Activated T-helper 1 cell treated with anti-CD3 and anti-CD28 coated beads, Interleukin-12 subunit alpha, Interleukin-12 subunit beta, Interleukin-2, Interleukin-4 antibody, amounts not matched to agents 30 ng/mL and 10 ng/mL and 1 ng/mL, durations not matched to agents 14 hours and 24 hours and 36 hours (primary cell): ENCODE results near the gene DSN1. TPM values are rescaled to one million over a fixed set of nuclear protein-coding genes. Genes with fewer than 3 reads are reported as not detected.

Experiments used
- DNase-seq: peaks from one replicate; pipeline ENCODE4 v3.0.0; 2021; ENCODE audit warnings: low spot score
- H3K27ac Mint-ChIP-seq: one replicate; pipeline ENCODE4 v1.8.0; 2021; ENCODE audit warnings: mild to moderate bottlenecking, mixed read lengths
- H3K27me3 Mint-ChIP-seq: one replicate; pipeline ENCODE4 v1.8.0; 2022; ENCODE audit warnings: mild to moderate bottlenecking, moderate library complexity, mixed read lengths; ENCODE audit not compliant: insufficient read depth
- H3K36me3 Mint-ChIP-seq: one replicate; pipeline ENCODE4 v1.8.0; 2021; ENCODE audit warnings: low read depth, mixed read lengths
- H3K4me1 Mint-ChIP-seq: one replicate; pipeline ENCODE4 v1.8.0; 2021; ENCODE audit warnings: low read depth, mixed read lengths
- H3K4me3 Mint-ChIP-seq: one replicate; pipeline ENCODE4 v1.8.0; 2021; ENCODE audit warnings: mild to moderate bottlenecking, moderate library complexity, mixed read lengths
- H3K9me3 Mint-ChIP-seq: one replicate; pipeline ENCODE4 v1.8.0; 2021; ENCODE audit warnings: mixed read lengths
- intact Hi-C: fragments of 100-400 bp; cut with micrococcal nuclease; formaldehyde crosslinking; loops from one replicate; pipeline ENCODE4 v1.15.1; 2024
- total RNA-seq: library from RNA; stranded (reverse); gene quantifications from 2 replicates; pipeline ENCODE4 v1.2.3, GENCODE V29; 2022

The DSN1 gene
- total RNA-seq, 1 donor from 2014 or later, result 23.2 TPM

GRCh38 chr20:36741072-36741471 is 32.5 kb downstream of the DSN1 start:
- no peak overlapping the region for H3K27ac Mint-ChIP-seq
- H3K27me3 Mint-ChIP-seq, result peaks cover 6% of the 10 kb centered on the region
- intact Hi-C loops, result no loop called here
- no peak overlapping the region for H3K4me3 Mint-ChIP-seq
- DNase-seq, result no peak
- no peaks in the 10 kb centered on the region for H3K9me3 Mint-ChIP-seq
- H3K36me3 Mint-ChIP-seq, result peaks cover 2% of the 10 kb centered on the region
- H3K4me1 Mint-ChIP-seq, result peaks cover 20% of the 10 kb centered on the region

GRCh38 chr20:36737183-36737499 is 36.4 kb downstream of the DSN1 start:
- intact Hi-C loops, result no loop called here
- DNase-seq, result no peak
- no peak overlapping the region for H3K4me3 Mint-ChIP-seq
- H3K27ac Mint-ChIP-seq, result no peak overlapping the region
- H3K27me3 Mint-ChIP-seq, result no peaks in the 10 kb centered on the region
- H3K36me3 Mint-ChIP-seq, result peaks cover 2% of the 10 kb centered on the region
- H3K9me3 Mint-ChIP-seq, result no peaks in the 10 kb centered on the region
- peaks cover 28% of the 10 kb centered on the region for H3K4me1 Mint-ChIP-seq

GRCh38 chr20:36736451-36737182 is 36.9 kb downstream of the DSN1 start:
- H3K4me3 Mint-ChIP-seq, result no peak overlapping the region
- no peak for DNase-seq
- H3K9me3 Mint-ChIP-seq, result no peaks in the 10 kb centered on the region
- intact Hi-C loops, result no loop called here
- H3K27ac Mint-ChIP-seq, result no peak overlapping the region
- H3K27me3 Mint-ChIP-seq, result no peaks in the 10 kb centered on the region
- peaks cover 2% of the 10 kb centered on the region for H3K36me3 Mint-ChIP-seq
- H3K4me1 Mint-ChIP-seq, result peaks cover 23% of the 10 kb centered on the region

GRCh38 chr20:36732456-36732855 is 41.1 kb downstream of the DSN1 start:
- no peaks in the 10 kb centered on the region for H3K27me3 Mint-ChIP-seq
- H3K4me1 Mint-ChIP-seq, result peaks cover 22% of the 10 kb centered on the region
- peaks cover 4% of the 10 kb centered on the region for H3K36me3 Mint-ChIP-seq
- no peaks in the 10 kb centered on the region for H3K9me3 Mint-ChIP-seq
- intact Hi-C loops, result no loop called here
- H3K27ac Mint-ChIP-seq, result no peak overlapping the region
- no peak overlapping the region for H3K4me3 Mint-ChIP-seq
- no peak for DNase-seq

GRCh38 chr20:36728986-36729385 is 44.6 kb downstream of the DSN1 start:
- no peaks in the 10 kb centered on the region for H3K27me3 Mint-ChIP-seq
- peaks cover 2% of the 10 kb centered on the region for H3K36me3 Mint-ChIP-seq
- peaks cover 12% of the 10 kb centered on the region for H3K4me1 Mint-ChIP-seq
- no peak overlapping the region for H3K27ac Mint-ChIP-seq
- DNase-seq, result no peak
- H3K4me3 Mint-ChIP-seq, result no peak overlapping the region
- intact Hi-C loops, result loop anchor here (1.0 to 5.0 kb wide), 2 partner anchors 9 to 117 kb away; no protein-coding TSS in a partner anchor
- H3K9me3 Mint-ChIP-seq, result no peaks in the 10 kb centered on the region

DNA sequence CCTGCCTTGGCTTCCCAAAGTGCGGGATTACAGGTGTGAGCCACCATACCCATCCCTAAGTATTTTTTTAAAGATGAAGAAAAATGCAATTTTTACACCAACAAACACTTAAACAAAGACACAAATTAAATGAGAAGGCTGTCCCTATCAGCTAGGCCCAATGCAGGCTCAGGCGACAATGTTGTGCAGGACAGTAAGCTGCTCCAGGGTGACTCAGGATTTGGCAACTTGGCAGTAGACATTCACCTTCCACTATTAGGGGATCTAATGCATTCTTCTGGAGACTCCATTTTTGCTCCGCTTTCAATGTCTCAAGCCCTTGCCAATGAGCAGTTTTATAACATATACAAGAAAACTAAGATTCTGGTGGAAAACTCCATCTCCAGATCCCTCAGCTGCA is 47.4 kb downstream of the DSN1 start:
- Mint-ChIP-seq H3K9me3 (no peaks in the 10 kb centered on the region), H3K4me1 (peaks cover 5% of the 10 kb centered on the region), H3K36me3 (peaks cover 6% of the 10 kb centered on the region), H3K27me3 (no peaks in the 10 kb centered on the region), H3K27ac (no peak overlapping the region), H3K4me3 (no peak overlapping the region)
- no peak for DNase-seq
- intact Hi-C loops, result loop anchor here (5.0 kb wide), 1 partner anchor 114 kb away; no protein-coding TSS in a partner anchor

GRCh38 chr20:36720510-36720909 is 53.1 kb downstream of the DSN1 start:
- Mint-ChIP-seq H3K4me3 (no peak overlapping the region), H3K4me1 (peaks cover 14% of the 10 kb centered on the region), H3K9me3 (no peaks in the 10 kb centered on the region), H3K27me3 (peaks cover 1% of the 10 kb centered on the region), H3K27ac (peak overlapping the region; percentile 70), H3K36me3 (peaks cover 7% of the 10 kb centered on the region)
- DNase-seq, result no peak
- intact Hi-C loops, result loop anchor here (1.0 to 5.0 kb wide), 5 partner anchors 9 to 125 kb away; partner anchors contain the start of genes NDRG3 and SLA2

DNA sequence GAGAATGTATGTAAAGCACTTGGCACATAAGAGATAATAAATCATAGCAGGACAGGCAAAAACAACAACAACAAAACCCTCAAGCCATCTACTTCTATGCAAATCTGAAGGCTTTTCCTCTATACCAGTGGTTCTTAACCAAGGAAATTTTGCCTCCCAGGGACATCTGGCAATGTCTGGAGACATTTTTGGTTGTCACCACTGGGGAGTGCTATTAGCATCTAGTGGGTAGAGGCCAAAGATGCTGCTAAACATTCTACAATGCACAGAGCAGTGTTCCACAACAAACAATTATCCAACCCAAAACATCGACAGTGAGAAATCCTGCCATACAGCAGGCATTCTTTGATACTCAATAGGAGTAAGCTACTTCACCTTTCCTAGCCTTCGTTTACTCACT is 55.9 kb downstream of the DSN1 start:
- Mint-ChIP-seq H3K4me1 (peaks cover 14% of the 10 kb centered on the region), H3K9me3 (no peaks in the 10 kb centered on the region), H3K27ac (no peak overlapping the region), H3K36me3 (peaks cover 5% of the 10 kb centered on the region), H3K4me3 (no peak overlapping the region), H3K27me3 (peaks cover 1% of the 10 kb centered on the region)
- intact Hi-C loops, result loop anchor here (2.0 kb wide), 1 partner anchor 37 kb away; no protein-coding TSS in a partner anchor
- DNase-seq, result no peak

GRCh38 chr20:36717021-36717420 is 56.5 kb downstream of the DSN1 start:
- intact Hi-C loops, result loop anchor here (2.0 kb wide), 1 partner anchor 38 kb away; no protein-coding TSS in a partner anchor
- Mint-ChIP-seq H3K27me3 (peaks cover 1% of the 10 kb centered on the region), H3K9me3 (no peaks in the 10 kb centered on the region), H3K4me1 (peaks cover 14% of the 10 kb centered on the region), H3K4me3 (no peak overlapping the region), H3K36me3 (peaks cover 5% of the 10 kb centered on the region), H3K27ac (no peak overlapping the region)
- no peak for DNase-seq

GRCh38 chr20:36712775-36713174 is 60.8 kb downstream of the DSN1 start:
- Mint-ChIP-seq H3K4me1 (no peaks in the 10 kb centered on the region), H3K36me3 (no peaks in the 10 kb centered on the region), H3K4me3 (no peak overlapping the region), H3K27me3 (no peaks in the 10 kb centered on the region), H3K27ac (no peak overlapping the region), H3K9me3 (no peaks in the 10 kb centered on the region)
- DNase-seq, result no peak
- intact Hi-C loops, result no loop called here

GRCh38 chr20:36709126-36709525 is 64.4 kb downstream of the DSN1 start:
- H3K27me3 Mint-ChIP-seq, result no peaks in the 10 kb centered on the region
- H3K36me3 Mint-ChIP-seq, result no peaks in the 10 kb centered on the region

GRCh38 chr20:36703530-36703929 is 70.0 kb downstream of the DSN1 start:
- intact Hi-C loops, result no loop called here
- H3K27me3 Mint-ChIP-seq, result no peaks in the 10 kb centered on the region
- no peaks in the 10 kb centered on the region for H3K4me1 Mint-ChIP-seq
- no peaks in the 10 kb centered on the region for H3K9me3 Mint-ChIP-seq
- no peak overlapping the region for H3K27ac Mint-ChIP-seq
- H3K4me3 Mint-ChIP-seq, result no peak overlapping the region
- H3K36me3 Mint-ChIP-seq, result no peaks in the 10 kb centered on the region
- no peak for DNase-seq

More at GRCh38 chr20:36709126-36709525, 64.4 kb downstream of the DSN1 start:
- intact Hi-C loops, result no loop called here
- H3K4me3 Mint-ChIP-seq, result no peak overlapping the region
- no peaks in the 10 kb centered on the region for H3K4me1 Mint-ChIP-seq
- DNase-seq, result no peak
- H3K27ac Mint-ChIP-seq, result no peak overlapping the region
- H3K9me3 Mint-ChIP-seq, result no peaks in the 10 kb centered on the region
